ENCODE measurements around the gene SST. TPM values are rescaled to one million over a fixed set of nuclear protein-coding genes. Genes with fewer than 3 reads are reported as not detected.

Gene SST
- total RNA-seq (2014; rRNA removed; shearing (Covaris generic)), result not detected in 2 replicates

- no peaks in the 10 kb centered on the region for H3K9me3 ChIP-seq (replicated peaks)
- H3K27ac ChIP-seq, result no peak within 1 kb of the TSS
- no peaks in the 10 kb centered on the region for H3K4me1 ChIP-seq
- no peak within 1 kb of the TSS for H3K4me3 ChIP-seq
- no peaks in the 10 kb centered on the region for H3K27me3 ChIP-seq
- H3K36me3 ChIP-seq, result no peaks in the 10 kb centered on the region
- DNase-seq, result peak; percentile 17 to 38
Observed at GRCh38 chr3:187669675-187670504, at the start of gene SST. TSS of gene SST (minus strand) at chr3:187670394. CDS start at chr3:187670291, 103 bp downstream.

- H3K9me3 ChIP-seq (replicated peaks), result no peaks in the 10 kb centered on the region
- H3K4me1 ChIP-seq, result no peaks in the 10 kb centered on the region
- no peaks in the 10 kb centered on the region for H3K36me3 ChIP-seq
- H3K27me3 ChIP-seq, result no peaks in the 10 kb centered on the region
- no peak for DNase-seq
- H3K27ac ChIP-seq, result no peak overlapping the region
- no peak overlapping the region for H3K4me3 ChIP-seq
Observed at GRCh38 chr3:187719628-187720336, 49.6 kb upstream of the SST start.

GRCh38 chr3:187718802-187719201 lies 48.6 kb upstream of the SST start:
- DNase-seq, result no peak
- Histone ChIP-seq H3K27me3 (no peaks in the 10 kb centered on the region), H3K27ac (no peak overlapping the region), H3K4me1 (no peaks in the 10 kb centered on the region), H3K36me3 (no peaks in the 10 kb centered on the region), H3K9me3 (replicated peaks) (no peaks in the 10 kb centered on the region), H3K4me3 (no peak overlapping the region)

GRCh38 chr3:187717572-187717971 lies 47.4 kb upstream of the SST start:
- no peaks in the 10 kb centered on the region for H3K4me1 ChIP-seq
- no peak overlapping the region for H3K27ac ChIP-seq
- no peak for DNase-seq
- no peaks in the 10 kb centered on the region for H3K27me3 ChIP-seq
- no peaks in the 10 kb centered on the region for H3K9me3 ChIP-seq (replicated peaks)
- H3K36me3 ChIP-seq, result no peaks in the 10 kb centered on the region
- no peak overlapping the region for H3K4me3 ChIP-seq

GRCh38 chr3:187714404-187714979 lies 44.3 kb upstream of the SST start:
- Histone ChIP-seq H3K27me3 (no peaks in the 10 kb centered on the region), H3K4me1 (no peaks in the 10 kb centered on the region), H3K27ac (no peak overlapping the region), H3K36me3 (no peaks in the 10 kb centered on the region), H3K4me3 (no peak overlapping the region), H3K9me3 (replicated peaks) (no peaks in the 10 kb centered on the region)
- peak; percentile 13 to 68 for DNase-seq

- no peak overlapping the region for H3K4me3 ChIP-seq
- H3K36me3 ChIP-seq, result no peaks in the 10 kb centered on the region
- no peaks in the 10 kb centered on the region for H3K9me3 ChIP-seq (replicated peaks)
- no peak overlapping the region for H3K27ac ChIP-seq
- no peaks in the 10 kb centered on the region for H3K4me1 ChIP-seq
- H3K27me3 ChIP-seq, result no peaks in the 10 kb centered on the region
- DNase-seq, result peak in 1 of 2 experiments; percentile 25
Observed at GRCh38 chr3:187713504-187713903, 43.3 kb upstream of the SST start.

GRCh38 chr3:187709155-187709554 lies 39.0 kb upstream of the SST start:
- Histone ChIP-seq H3K36me3 (no peaks in the 10 kb centered on the region), H3K4me1 (no peaks in the 10 kb centered on the region), H3K9me3 (replicated peaks) (no peaks in the 10 kb centered on the region), H3K4me3 (no peak overlapping the region), H3K27me3 (no peaks in the 10 kb centered on the region), H3K27ac (no peak overlapping the region)
- no peak for DNase-seq

- no peak for DNase-seq
- no peaks in the 10 kb centered on the region for H3K36me3 ChIP-seq
- H3K27me3 ChIP-seq, result no peaks in the 10 kb centered on the region
- H3K4me1 ChIP-seq, result no peaks in the 10 kb centered on the region
- no peak overlapping the region for H3K4me3 ChIP-seq
- no peak overlapping the region for H3K27ac ChIP-seq
- no peaks in the 10 kb centered on the region for H3K9me3 ChIP-seq (replicated peaks)
Observed at GRCh38 chr3:187708696-187709095, 38.5 kb upstream of the SST start.

GRCh38 chr3:187706971-187707370 lies 36.8 kb upstream of the SST start:
- Histone ChIP-seq H3K4me1 (no peaks in the 10 kb centered on the region), H3K27me3 (no peaks in the 10 kb centered on the region), H3K9me3 (replicated peaks) (no peaks in the 10 kb centered on the region), H3K27ac (no peak overlapping the region), H3K4me3 (no peak overlapping the region), H3K36me3 (no peaks in the 10 kb centered on the region)
- DNase-seq, result no peak

GRCh38 chr3:187705164-187705563 lies 35.0 kb upstream of the SST start:
- no peak overlapping the region for H3K27ac ChIP-seq
- no peaks in the 10 kb centered on the region for H3K36me3 ChIP-seq
- no peaks in the 10 kb centered on the region for H3K27me3 ChIP-seq
- no peak for DNase-seq
- no peaks in the 10 kb centered on the region for H3K4me1 ChIP-seq
- H3K4me3 ChIP-seq, result no peak overlapping the region
- H3K9me3 ChIP-seq (replicated peaks), result no peaks in the 10 kb centered on the region

- Histone ChIP-seq H3K9me3 (replicated peaks) (no peaks in the 10 kb centered on the region), H3K36me3 (no peaks in the 10 kb centered on the region), H3K27me3 (no peaks in the 10 kb centered on the region), H3K27ac (no peak within 1 kb of the TSS), H3K4me1 (no peaks in the 10 kb centered on the region), H3K4me3 (no peak within 1 kb of the TSS)
- DNase-seq, result no peak
Observed at GRCh38 chr3:187702507-187703033, 32.4 kb upstream of the SST start, which contains the start of gene RTP2. TSS of gene RTP2 (minus strand) at chr3:187702557. CDS start at chr3:187702128, 429 bp downstream.

GRCh38 chr3:187700249-187700648 lies 30.1 kb upstream of the SST start:
- H3K36me3 ChIP-seq, result no peaks in the 10 kb centered on the region
- no peaks in the 10 kb centered on the region for H3K27me3 ChIP-seq
- no peak overlapping the region for H3K27ac ChIP-seq
- DNase-seq, result no peak
- H3K4me1 ChIP-seq, result no peaks in the 10 kb centered on the region
- H3K4me3 ChIP-seq, result no peak overlapping the region
- no peaks in the 10 kb centered on the region for H3K9me3 ChIP-seq (replicated peaks)

GRCh38 chr3:187698499-187699399 lies 28.6 kb upstream of the SST start:
- Histone ChIP-seq H3K9me3 (replicated peaks) (no peaks in the 10 kb centered on the region), H3K27me3 (no peaks in the 10 kb centered on the region), H3K4me3 (no peak overlapping the region), H3K36me3 (no peaks in the 10 kb centered on the region), H3K4me1 (no peaks in the 10 kb centered on the region), H3K27ac (no peak overlapping the region)
- DNase-seq, result no peak

- H3K36me3 ChIP-seq, result no peaks in the 10 kb centered on the region
- H3K9me3 ChIP-seq (replicated peaks), result no peaks in the 10 kb centered on the region
- H3K4me3 ChIP-seq, result no peak overlapping the region
- no peaks in the 10 kb centered on the region for H3K27me3 ChIP-seq
- no peak for DNase-seq
- H3K4me1 ChIP-seq, result no peaks in the 10 kb centered on the region
- H3K27ac ChIP-seq, result no peak overlapping the region
Observed at GRCh38 chr3:187696021-187696420, 25.8 kb upstream of the SST start.

Data from SJCRH30 (cell line).